Measurements from ENCODE around the gene ADARB2.

Gene ADARB2

GRCh38 chr10:1404323-1405260 is 332.7 kb downstream of the ADARB2 start:
- Histone ChIP-seq H3K4me3 (ENCODE audit: low read depth in 1 of 2, low read length in 1 of 2) (no peak overlapping the region), H3K4me1 (ENCODE audit: control insufficient read depth in 1 of 2, insufficient read depth in 1 of 2, low read depth in 1 of 2, low read length in 1 of 2) (no peaks in the 10 kb centered on the region), H3K27me3 (no peaks in the 10 kb centered on the region), H3K9me3 (no peaks in the 10 kb centered on the region), H3K27ac (no peak overlapping the region), H3K36me3 (no peaks in the 10 kb centered on the region)
- no peak for TF ChIP-seq CTCF (IDR thresholded peaks at IDR 0.05)

- Histone ChIP-seq H3K27ac (no peak overlapping the region), H3K36me3 (no peaks in the 10 kb centered on the region)
Observed at GRCh38 chr10:1403508-1404322, 333.6 kb downstream of the ADARB2 start.

GRCh38 chr10:1402816-1403507 is 334.4 kb downstream of the ADARB2 start:
- Histone ChIP-seq H3K27me3 (no peaks in the 10 kb centered on the region), H3K27ac (no peak overlapping the region), H3K4me1 (ENCODE audit: control insufficient read depth in 1 of 2, insufficient read depth in 1 of 2, low read depth in 1 of 2, low read length in 1 of 2) (no peaks in the 10 kb centered on the region), H3K9me3 (no peaks in the 10 kb centered on the region), H3K4me3 (ENCODE audit: low read depth in 1 of 2, low read length in 1 of 2) (no peak overlapping the region), H3K36me3 (no peaks in the 10 kb centered on the region)
- TF ChIP-seq CTCF (IDR thresholded peaks at IDR 0.05), result no peak

More at GRCh38 chr10:1403508-1404322, 333.6 kb downstream of the ADARB2 start:
- Histone ChIP-seq H3K4me3 (ENCODE audit: low read depth in 1 of 2, low read length in 1 of 2) (no peak overlapping the region), H3K27me3 (no peaks in the 10 kb centered on the region), H3K4me1 (ENCODE audit: control insufficient read depth in 1 of 2, insufficient read depth in 1 of 2, low read depth in 1 of 2, low read length in 1 of 2) (no peaks in the 10 kb centered on the region), H3K9me3 (no peaks in the 10 kb centered on the region)
- TF ChIP-seq CTCF (IDR thresholded peaks at IDR 0.05), result no peak

- Histone ChIP-seq H3K4me3 (ENCODE audit: low read depth in 1 of 2, low read length in 1 of 2) (no peak overlapping the region), H3K27me3 (no peaks in the 10 kb centered on the region), H3K36me3 (no peaks in the 10 kb centered on the region), H3K9me3 (no peaks in the 10 kb centered on the region), H3K4me1 (ENCODE audit: control insufficient read depth in 1 of 2, insufficient read depth in 1 of 2, low read depth in 1 of 2, low read length in 1 of 2) (no peaks in the 10 kb centered on the region), H3K27ac (no peak overlapping the region)
- no peak for TF ChIP-seq CTCF (IDR thresholded peaks at IDR 0.05)
Observed at GRCh38 chr10:1402016-1402770, 335.1 kb downstream of the ADARB2 start.
